A549 treated with Mapracorat at 1 μM for 4 hours (cell line): ENCODE measurements around the gene SERTM2. TPM values are rescaled to one million over a fixed set of nuclear protein-coding genes. Genes with fewer than 3 reads are reported as not detected.

Source experiments
- total RNA-seq: library from RNA; stranded (reverse); fragments of 200-300 nt; extraction: Qiagen RNA extraction; gene quantifications from 5 replicates; pipeline ENCODE4 v1.2.3, GENCODE V29; 2022

Gene SERTM2
- total RNA-seq = not detected in 5 replicates

DNA sequence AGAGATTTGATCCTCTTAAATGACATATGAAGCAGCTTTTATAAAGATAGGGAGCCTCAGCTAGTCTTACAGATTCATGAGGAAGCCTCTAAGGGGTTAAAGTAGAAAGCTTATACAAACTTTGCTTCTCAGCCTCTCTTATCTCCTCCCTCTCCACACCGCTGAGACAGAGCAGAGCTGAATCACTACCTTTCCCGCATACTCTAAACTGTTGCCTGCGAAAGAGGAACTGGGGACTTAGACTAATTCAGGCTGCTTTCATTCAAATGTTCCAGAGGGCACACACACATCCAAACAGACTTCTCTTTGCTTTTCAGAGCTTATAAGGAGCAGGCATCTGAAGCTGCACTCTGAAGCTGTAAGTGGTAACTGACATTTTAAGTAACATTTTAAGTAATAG lies at the start of gene SERTM2:
TSS of gene SERTM2 (plus strand) at position 169 of the 400 bp plus-strand sequence. CDS start 7,213 bp downstream, outside the sequence.

Other genes starting within 250 kb of the SERTM2 start
- gene CAPN6, start 241.2 kb upstream of the SERTM2 start, total RNA-seq = not detected in 5 replicates
- gene DCX, start 99.5 kb upstream of the SERTM2 start, total RNA-seq = not detected in 5 replicates
- gene ALG13, start 169.5 kb downstream of the SERTM2 start, total RNA-seq = 50.5 to 68.3 TPM (median 52.6 TPM) in 5 replicates